HuH-7.5 (cell line): ENCODE results near the gene CFAP299.

Experiments
- DNase-seq: peaks from one replicate; pipeline ENCODE4 v3.0.0; 2011; ENCODE audit warnings: low spot score

CFAP299 gene

DNA sequence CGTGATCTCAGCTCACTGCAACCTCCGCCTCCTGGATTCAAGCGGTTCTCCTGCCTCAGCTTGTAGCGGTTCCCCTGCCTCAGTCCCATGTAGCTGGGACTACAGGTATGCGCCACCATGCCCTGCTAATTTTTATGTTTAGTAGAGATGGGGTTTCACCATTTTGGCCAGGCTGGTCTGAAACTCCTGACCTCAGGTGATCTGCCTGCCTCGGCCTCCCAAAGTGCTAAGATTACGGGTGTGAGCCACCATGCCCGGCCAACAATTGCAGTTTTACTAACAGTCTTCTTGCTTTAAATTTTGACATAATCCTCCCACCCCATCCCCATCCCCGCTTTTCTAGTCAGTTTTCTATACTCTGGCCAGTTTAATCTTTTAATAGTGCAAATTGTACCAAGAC is 112.0 kb downstream of the CFAP299 start:
- no peak for DNase-seq

- no peak for DNase-seq
These were observed 112.5 kb downstream of the CFAP299 start for GRCh38 chr4:80448056-80448455.

DNA sequence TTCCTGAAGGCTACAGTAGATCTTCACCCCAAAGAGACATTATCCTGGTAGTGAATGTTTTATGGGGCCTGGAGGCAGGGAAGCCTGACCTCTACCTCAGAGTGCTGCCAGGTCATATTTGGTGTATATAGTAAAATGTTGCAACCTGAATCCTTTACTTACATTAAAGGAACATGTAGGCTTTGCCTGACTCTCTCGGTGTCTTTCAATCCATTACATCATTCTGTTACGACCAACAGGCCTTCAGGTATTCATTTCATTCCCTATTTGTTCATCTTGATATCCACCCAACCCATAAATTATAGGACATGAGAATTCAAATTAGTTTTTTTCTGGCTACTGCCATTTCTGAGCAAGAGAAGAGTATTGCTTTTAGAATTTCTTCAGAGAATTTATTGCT is 116.5 kb downstream of the CFAP299 start:
- DNase-seq: no peak

DNA sequence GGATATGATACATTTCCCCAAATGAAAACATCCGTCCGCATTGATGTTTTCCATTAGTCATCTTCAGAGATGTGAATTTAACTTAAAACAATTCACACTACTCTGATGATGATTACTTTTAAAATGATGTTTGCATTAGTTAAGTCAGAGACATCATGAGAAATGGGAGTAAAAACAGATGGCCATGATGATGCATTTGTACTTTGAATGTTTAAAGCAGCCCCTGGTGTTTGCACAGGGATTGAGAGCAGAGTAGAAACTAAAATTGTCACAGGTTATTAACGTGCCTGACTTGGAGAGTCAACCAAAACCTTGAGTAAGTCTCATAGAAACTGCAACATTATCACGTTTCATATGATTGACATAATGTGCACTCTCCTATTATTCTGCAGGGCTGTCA is 117.2 kb downstream of the CFAP299 start:
- DNase-seq: no peak

- DNase-seq: no peak
These were observed 118.5 kb downstream of the CFAP299 start for GRCh38 chr4:80454040-80454439.

DNA sequence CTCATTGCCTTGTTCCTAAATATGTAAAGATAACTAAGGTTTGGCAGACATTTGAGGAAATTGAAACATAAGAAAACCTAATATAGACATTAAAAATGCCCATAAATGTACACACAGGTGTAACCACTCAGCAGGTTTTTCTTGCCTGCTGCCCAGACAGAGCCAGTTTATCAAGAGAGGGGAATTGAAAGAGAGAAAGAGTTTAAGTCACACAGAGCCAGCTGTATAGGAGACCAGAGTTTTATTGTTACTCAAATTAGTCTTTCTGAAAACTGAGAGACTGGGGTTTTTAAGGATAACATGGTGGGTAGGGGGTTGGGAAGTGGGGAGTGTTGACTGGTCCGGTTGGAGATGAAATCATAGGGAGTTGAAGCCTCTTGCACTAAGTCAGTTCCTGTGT is 119.0 kb downstream of the CFAP299 start:
- no peak for DNase-seq

GRCh38 chr4:80459918-80460473 is 124.5 kb downstream of the CFAP299 start:
- no peak for DNase-seq

- no peak for DNase-seq
These were observed 125.9 kb downstream of the CFAP299 start for GRCh38 chr4:80461412-80461811.

GRCh38 chr4:80462621-80463091 is 127.1 kb downstream of the CFAP299 start:
- DNase-seq: no peak

DNA sequence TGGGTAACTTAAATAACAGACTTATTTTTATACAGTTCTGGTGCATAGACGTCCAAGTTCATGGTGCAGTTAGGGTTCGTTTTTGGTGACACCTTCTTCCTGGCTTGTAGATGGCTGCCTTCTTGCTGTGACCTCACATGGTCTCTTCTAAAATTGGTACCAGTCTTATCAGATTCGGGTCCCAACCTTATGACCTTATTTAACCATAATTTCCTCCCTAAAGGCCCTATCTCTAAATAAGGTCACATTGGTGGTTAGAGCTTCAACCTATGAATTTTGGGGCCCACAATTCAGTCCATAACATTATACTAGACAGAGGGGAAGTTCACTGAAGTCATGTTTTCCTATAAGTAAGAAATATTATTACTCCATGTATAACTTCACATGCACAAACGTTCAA is 128.0 kb downstream of the CFAP299 start:
- no peak for DNase-seq

GRCh38 chr4:80465238-80465637 is 129.7 kb downstream of the CFAP299 start:
- DNase-seq: no peak

GRCh38 chr4:80465736-80466135 is 130.2 kb downstream of the CFAP299 start:
- no peak for DNase-seq

DNA sequence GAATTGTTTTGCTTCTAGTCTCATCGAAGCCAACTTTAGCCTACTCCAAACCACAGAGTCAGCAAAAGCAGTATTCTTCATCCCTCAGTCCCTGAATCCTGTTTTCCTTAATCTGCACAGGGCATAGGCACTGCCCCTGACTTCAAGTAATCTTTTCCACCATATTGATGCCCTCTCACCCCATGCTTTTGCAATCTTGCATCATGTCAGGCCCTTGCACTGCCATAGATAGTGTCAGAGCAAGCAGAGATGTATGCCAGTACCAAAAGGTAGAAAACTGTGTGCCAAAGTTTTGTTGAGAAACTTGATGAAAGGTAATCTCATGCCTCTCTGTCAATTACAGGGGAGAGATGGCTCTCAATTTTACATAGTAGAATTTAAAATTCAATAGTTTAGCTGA is 131.1 kb downstream of the CFAP299 start:
- DNase-seq: no peak

DNA sequence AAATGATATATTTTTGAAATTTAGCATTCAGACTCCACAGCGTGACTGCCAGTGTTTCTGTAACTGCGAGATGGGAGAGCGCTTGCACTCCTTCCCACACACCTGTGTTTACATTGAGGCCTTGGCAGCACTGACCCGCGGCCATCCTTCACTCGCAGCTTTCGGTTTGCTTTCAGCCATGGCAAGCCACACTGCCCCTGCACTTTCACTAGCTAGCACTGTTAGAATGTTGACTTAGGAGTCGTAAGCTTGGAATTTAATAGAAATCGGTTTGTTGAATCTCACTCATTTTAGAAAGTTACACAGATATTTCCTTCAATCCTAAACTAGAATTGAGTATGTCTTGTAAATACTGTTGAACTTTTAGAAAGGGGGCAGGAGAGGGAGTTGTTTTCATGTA is 136.2 kb downstream of the CFAP299 start:
- no peak for DNase-seq

GRCh38 chr4:80475236-80475635 is 139.7 kb downstream of the CFAP299 start:
- DNase-seq: no peak

DNA sequence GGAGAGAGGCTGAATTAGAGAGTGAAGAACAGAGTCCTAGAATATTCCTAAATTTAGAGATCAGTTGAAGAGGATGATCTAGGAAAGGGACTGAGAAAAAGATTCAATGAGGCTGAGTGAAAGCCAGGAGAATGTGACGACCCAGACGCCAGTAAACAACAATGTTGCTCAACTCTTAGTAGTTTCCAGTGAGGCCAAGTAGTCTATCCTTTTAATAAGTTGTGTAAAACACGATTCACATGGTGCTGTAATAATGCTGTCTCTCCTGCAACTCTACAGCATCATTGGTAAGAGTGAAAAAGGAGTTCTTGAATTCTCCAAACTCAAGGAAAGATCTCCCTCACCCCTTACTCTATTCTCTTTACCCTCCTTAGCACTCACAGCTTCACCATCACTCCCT is 140.3 kb downstream of the CFAP299 start:
- no peak for DNase-seq

- DNase-seq: no peak
These were observed 149.2 kb downstream of the CFAP299 start for GRCh38 chr4:80484712-80485111.

- no peak for DNase-seq
These were observed 151.1 kb downstream of the CFAP299 start for GRCh38 chr4:80486603-80487002.

- no peak for DNase-seq
These were observed 154.3 kb downstream of the CFAP299 start for GRCh38 chr4:80489798-80490197.

- no peak for DNase-seq
These were observed 157.2 kb downstream of the CFAP299 start for GRCh38 chr4:80492761-80493160.

DNA sequence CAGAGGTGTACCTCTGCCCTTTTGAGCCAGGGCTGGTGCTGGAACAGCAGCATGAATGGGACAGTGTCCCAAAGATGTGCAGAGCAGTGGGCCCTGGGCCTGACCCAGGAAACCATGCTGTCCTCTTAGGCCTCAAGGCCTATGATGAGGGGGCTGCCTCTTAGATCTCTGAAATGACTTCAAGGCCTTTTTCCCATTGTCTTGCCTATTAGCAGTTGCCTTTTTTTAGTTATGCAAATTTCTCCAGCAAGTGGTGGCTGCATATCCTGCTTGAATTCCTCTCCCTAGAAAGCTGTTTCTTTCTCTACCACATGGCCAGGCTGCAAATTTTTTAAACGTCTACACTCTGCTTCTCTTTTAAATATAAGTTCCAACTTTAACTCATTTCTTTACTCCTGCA is 160.3 kb downstream of the CFAP299 start:
- no peak for DNase-seq

DNA sequence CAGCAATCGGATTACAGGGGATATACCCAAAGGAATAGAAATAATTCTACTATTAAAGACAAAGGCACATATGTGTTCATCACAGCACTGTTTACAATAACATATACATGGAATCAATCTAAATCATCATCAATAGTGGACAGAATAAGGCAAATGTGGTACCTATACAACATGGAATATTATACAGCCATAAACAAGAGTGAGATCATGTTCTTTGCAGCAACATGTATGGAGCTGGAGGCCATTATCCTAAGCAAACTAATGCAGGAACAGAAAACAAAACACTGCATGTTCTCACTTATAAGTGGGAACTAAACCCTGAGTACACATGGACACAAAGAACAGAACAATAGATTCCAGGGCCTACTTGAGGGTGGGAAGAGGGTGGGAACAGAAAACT is 163.2 kb downstream of the CFAP299 start:
- DNase-seq: no peak

DNA sequence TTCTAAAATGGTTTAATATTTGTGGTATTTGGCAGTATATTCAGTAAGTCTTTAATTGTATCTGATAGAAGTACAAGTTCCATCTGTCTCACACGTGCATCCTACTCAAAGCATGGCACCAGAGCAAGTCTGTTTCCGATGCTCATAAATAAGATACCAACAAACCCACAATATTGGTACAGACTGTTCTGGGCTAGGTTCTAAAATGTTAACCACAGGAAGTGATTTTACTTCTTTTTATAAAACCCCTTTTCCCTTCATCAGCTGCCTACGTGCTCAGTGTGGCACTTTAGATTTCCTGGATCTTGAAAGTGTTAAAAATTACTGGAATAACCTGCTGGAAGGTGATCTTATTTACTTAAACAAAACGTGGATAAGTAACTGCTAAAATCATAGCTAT is 165.1 kb downstream of the CFAP299 start:
- no peak for DNase-seq

- DNase-seq: no peak
These were observed 171.5 kb downstream of the CFAP299 start for GRCh38 chr4:80507077-80507476.

DNA sequence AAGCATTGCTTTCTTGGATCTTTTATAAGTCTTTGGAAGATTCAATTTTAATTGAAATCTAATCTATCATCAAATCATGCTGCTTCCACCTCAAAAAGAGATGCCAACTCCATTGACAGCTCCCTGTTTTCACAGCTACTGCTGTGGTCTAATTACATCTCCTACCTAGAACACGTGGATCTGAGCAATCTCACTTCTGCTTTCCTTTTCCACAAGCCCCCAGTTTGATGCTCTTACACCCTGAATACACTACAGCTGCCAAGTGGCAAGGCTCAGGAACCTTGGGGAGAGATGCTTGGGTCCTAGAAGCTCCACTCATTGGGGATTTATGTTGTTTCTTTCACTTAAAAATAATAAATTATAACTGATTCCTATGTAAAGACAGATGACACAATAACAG is 172.0 kb downstream of the CFAP299 start:
- no peak for DNase-seq
